GM18868 (cell line): Measurements from ENCODE around the gene HHIP.

Experiments used
- ATAC-seq: cut with Tn5 transposase; IDR thresholded peaks from one replicate; pipeline ENCODE4 v1.9.1; 2021; ENCODE audit warnings: mild to moderate bottlenecking, moderate library complexity; ENCODE audit not compliant: unreplicated experiment

Gene HHIP, protein sequence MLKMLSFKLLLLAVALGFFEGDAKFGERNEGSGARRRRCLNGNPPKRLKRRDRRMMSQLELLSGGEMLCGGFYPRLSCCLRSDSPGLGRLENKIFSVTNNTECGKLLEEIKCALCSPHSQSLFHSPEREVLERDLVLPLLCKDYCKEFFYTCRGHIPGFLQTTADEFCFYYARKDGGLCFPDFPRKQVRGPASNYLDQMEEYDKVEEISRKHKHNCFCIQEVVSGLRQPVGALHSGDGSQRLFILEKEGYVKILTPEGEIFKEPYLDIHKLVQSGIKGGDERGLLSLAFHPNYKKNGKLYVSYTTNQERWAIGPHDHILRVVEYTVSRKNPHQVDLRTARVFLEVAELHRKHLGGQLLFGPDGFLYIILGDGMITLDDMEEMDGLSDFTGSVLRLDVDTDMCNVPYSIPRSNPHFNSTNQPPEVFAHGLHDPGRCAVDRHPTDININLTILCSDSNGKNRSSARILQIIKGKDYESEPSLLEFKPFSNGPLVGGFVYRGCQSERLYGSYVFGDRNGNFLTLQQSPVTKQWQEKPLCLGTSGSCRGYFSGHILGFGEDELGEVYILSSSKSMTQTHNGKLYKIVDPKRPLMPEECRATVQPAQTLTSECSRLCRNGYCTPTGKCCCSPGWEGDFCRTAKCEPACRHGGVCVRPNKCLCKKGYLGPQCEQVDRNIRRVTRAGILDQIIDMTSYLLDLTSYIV

DNA sequence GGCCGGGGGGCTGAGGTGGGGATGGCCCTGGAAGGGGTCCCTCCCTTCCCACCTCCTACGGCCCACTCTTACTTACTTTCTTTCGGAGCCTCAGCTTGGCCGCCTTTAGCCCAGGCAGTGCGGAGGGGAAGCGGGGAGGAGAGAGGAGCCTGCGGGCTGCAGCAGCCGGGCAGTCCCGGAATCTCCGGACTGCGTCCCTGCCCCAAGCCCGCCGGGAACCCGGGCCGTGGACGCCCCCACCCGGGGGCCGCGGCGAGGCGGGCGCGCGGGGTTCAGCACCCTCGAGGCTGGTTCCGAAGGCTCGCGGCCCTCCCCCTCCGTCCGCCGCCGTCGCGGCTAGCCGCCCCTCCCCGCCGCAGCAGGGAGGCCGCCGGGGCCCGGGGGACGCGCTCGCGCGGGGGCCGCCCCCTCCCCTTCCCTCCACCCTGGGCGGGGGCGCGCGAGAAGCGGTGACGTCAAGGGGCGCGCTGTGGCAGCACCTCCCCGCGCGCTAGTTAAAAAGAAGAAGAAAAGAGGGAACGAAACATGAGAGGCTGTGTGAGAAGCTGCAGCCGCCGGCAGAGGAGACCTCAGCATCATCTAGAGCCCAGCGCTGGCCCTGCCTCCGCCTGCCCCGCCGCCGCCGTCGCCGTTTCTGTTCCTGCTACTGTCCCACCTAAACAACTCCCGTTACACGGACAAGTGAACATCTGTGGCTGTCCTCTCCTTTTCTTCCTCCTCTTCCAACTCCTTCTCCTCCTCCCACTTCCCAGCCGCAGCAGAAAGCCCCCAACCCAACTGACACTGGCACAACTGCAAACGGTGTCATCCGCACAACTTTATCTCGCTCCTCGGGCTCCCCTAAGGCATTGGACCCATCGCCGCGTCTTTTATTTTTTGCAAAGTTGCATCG, at the start of gene HHIP:
TSS of gene HHIP (plus strand) at position 526 of the 892 bp plus-strand sequence. CDS start 520 bp downstream, outside the sequence.
- peak; percentile 42 for ATAC-seq

DNA sequence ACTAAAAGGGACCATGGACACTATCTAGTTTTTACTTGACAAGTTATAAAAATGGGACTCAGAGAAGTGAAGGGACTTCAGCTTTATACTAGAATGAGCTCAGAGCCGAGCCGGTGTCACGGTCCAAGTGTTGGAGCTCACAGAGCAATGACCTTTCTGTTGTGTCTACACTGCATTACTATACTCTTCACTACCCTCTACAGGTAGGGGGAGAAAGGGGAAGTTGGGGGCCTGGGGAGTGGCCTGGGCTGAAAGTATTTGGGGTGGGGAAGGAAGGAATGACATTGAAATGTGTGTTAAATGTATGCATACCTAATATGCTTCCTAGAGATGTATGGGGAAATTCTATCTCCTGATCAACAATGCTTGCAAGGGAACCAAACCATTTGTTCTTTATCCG, 48.8 kb upstream of the HHIP start:
- ATAC-seq, result no peak

DNA sequence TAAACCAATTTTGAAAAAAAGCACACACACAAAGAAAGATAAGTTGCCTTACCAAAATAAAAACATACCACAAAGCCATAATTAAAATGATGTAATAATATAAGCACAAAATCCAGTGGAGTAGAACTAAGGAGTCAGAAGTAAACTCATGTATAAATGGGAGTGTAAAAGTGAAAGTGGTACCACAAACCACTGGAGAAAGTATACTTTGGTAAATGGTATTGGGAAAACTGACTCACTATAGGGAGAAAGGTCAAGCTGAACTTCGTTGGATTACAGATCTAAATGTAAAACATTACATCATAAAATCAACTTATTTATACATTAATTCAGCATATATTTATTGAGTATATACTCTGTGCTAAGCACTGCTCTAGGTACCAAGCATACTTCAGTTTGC, 46.3 kb upstream of the HHIP start:
- ATAC-seq, result no peak

DNA sequence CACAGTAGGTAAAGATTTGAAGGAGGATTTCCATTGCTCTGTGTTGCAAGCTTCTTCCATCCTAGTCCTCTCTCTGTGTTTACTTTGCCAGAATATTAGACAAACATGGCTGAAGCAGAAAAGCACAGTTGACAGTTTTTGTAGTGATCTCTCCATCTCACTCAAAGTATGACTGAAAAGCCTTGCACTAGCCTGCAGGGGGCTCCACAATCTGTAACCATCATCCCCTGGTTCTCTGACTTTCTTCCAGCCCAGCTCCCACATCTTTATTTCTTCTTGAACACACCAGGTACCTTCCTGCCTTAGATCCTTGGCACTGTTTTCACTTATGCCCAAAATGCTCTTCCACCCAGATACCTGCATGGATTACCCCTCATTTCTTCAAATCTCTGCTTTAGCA, 34.1 kb upstream of the HHIP start:
- peak; percentile 76 for ATAC-seq

DNA sequence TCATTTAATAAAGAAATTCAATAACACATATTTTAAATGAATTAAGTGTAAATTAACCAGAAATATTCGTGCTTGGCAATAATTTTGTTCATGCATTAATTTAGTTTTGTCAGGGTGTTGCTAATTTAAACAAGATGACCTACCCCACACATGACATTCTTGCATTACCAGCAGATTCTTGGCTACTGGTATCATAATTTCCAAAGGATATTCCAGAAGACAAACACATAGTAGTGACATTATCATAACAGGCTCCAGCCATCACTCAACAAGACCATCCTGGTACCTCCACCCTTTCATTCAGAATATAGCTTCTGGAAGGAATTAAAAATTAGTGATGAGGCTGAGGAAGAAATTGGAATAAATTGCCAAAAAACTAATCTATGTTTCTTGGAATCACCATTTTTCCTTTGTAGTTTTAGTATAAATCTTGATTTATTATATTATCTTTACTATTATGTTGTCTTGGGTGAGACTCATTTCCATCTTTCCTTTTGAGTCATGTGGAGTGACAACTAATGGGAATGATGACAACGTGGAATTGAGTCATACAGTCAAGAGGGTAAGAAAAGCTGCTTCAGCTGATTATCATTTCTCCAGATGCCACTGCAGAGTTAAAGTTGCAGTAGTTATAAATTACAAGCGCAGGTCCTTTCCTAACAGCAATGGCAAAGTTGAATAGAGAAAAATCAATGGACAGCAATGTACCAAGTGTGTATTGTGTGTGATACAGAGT, 30.9 kb upstream of the HHIP start:
- ATAC-seq, result no peak

DNA sequence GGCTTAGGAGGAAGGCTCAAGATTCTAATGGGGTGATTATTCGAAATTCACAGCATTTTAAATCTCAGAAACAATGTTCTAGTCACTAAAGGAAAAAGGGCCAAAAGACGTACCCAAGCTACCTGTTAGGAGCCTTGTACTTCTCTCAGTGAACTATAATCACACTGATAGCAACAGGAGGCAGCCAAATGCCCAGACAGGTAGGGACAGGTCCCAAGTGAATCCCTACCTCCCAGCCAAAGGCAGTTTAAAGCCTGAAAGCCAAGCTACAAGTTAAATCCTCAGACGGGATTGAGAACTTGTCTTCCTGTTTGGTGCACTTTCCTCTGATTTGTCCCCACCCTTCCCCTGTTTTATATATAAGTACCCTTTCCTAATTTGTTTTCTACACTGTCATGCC, 24.3 kb upstream of the HHIP start:
- no peak for ATAC-seq

DNA sequence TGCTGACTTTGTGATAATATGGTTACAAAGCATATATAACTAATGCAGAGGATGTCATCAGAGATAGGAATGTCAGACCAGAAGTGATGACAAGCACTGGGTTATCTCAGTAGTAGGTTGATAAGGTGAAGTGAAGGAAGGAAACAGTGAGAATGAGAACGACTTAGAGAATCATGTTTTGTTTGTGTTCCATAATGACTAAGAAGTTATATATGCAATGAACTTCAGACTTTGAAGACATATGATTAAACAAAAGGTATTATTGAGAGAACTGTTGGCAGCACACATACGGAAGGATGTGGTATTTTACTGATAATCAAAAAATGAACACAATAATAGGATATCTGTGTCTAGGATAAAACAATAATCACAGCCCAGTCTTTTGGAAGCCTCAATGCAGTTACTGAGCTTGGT, 18.3 kb upstream of the HHIP start:
- ATAC-seq, result no peak

DNA sequence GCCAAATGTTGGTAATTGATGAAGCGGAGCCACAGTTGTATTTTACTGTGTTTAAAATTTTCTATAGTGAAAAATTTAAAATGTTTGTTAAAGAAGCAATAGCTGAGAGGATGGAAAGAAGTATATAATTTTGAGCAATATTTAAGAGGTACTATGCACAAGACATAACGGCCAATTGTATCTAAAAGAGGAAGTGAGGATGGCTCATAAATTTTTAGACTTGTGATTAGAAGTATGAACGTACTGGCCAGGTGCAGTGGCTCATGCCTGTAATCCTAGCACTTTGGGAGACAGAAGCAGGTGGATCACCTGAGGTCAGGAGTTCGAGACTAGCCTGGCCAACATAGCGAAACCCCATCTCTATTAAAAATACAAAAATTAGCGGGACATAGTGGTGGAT, 12.7 kb upstream of the HHIP start:
- ATAC-seq, result no peak

DNA sequence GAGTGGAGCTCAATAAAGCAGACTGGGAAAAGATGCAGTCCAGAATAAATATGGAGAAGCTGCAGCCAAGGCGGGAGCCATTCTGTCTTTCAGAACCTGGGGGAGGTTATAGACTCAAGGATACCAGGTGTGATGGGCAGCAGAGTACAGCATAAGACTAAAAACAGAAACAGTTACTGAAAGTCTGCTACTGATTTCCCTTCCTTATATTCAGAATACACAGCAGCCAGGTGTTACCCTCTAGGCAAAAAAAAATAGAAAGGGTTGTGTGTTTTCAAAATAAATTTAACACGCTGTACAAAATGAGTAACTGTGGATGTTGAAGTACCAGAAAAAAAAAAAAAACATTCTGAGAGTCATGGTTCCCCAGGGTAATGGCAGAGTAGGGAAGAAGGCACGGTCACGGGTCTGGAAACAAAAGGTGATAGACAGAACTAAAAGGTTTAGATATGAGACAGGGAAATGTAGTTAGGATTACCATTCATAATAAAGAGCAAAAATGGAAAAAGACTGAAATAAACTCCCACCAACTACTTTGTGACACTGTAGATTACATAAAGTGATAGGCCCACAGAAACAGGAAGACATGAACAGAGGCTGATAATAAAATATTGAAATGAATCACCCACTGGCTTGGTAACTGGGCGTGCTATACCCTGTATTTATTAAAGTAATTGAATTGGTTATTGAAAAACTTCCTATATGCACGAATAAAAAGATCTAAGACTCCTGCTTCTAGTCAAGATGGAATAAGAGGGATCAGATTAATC, 10.8 kb upstream of the HHIP start:
- ATAC-seq, result peak; percentile 98

DNA sequence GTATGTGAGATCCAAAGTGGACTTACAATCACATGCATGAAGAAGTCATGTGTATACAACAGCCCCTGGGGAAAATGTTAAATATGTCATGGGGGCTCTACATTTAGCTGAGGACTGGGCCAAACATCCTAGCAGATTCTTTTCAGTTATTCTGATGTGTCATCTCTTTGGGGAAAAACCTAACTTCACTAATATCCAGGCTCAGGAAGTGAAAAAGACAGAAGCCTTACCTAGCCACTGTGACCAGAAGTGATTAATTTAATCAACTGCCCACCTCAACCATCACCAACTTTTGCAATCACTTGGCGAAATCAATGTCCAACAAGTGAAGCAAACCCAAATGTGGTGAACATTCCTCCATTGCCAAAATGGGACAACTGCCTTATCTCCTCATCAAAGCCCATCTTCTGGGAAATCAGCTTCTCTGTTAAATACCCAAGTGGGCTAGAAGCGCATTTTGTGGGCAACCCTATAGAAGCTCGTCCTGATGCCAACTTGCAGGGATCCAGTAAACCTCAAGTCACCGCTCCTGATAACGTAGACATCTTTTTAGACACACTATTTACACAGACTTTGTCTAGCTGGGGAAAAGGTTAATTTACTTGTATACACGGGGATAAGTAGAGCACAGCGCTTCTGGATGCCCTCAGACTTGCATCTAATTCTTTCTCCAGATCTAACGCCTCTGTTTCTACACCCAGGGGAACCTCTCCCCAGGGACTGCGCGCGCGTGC, 1.4 kb upstream of the HHIP start:
- ATAC-seq, result peak; percentile 36

DNA sequence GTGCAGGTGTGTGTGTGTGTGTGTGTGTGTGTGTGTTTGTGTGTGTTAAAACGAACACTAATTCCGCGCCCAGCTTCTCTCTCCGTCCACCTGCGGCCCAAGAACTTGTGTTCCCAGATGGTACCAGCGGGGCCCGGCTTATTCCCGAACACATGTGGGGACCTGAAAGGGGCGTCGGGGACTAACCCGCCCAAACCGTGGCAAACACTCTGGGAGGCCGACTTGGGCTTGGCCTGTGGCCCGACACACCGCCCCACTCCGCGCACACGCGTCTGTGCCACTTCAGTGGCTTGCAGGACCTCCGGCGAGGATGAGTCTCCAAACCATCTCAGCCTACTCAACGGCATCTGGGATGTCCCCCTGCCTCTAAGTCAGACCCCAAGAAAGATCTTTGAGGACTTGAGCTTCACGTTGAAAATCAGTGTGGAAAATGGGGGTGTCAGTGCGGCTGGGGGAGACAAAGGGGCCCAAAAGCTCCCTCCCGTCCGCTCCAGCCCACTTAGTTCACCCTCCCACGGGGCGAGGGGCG, 790 bp upstream of the HHIP start:
- no peak for ATAC-seq

DNA sequence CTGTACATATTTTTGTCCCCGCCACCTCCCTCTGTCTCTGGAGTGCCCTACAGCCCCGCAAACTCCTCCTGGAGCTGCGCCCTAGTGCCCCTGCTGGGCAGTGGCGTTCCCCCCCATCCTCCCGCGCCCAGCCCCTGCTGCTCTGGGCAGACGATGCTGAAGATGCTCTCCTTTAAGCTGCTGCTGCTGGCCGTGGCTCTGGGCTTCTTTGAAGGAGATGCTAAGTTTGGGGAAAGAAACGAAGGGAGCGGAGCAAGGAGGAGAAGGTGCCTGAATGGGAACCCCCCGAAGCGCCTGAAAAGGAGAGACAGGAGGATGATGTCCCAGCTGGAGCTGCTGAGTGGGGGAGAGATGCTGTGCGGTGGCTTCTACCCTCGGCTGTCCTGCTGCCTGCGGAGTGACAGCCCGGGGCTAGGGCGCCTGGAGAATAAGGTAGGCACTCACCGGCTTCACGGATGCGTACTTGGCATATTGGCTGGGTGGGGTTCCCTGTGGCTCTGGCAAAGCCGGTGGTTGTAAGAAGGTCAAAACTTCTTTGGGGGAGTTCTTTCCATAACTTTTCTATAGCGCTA, 653 bp downstream of the HHIP start:
- ATAC-seq, result no peak

DNA sequence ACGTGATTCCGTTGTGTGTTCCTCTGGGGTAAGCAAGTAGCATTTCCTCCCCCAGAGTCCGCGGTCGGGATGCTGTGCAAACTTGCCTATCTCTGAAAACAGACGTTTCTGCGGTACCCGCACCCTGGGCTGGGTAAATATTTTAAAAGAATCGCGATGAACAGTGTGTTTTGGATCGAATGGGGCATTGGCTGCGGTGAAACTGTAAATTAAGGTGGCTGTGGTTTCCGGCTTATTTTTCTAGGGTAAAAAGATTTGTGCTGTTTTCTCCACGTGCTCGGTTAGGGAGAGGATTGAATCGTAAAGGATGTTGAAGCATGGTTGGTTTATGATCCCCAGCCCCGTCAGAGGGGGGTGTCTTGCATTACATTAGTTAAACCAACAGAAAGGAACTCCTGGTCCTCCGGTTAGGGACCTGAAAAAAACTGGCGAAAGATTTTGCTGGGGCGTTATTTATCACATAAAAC, 1.2 kb downstream of the HHIP start:
- ATAC-seq, result no peak

DNA sequence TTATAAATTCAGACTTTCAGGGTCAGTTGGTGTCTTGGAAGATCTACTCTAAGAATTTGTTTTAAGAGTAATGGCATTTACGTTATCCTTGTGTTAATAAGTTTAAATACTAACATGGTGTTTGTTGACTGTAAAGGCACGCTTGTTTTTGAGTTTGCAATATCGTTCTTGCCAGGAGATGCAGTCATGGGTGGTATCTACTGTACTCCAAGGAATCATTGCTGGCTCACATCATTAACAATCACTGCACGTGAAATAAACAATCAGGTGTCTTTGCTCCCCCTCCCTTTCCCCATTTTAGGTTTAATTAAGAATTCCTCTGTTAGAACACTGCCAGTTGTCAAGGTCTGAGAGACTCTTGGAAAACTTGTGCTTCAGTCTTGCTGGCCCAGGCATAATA, 1.6 kb downstream of the HHIP start:
- ATAC-seq, result no peak

DNA sequence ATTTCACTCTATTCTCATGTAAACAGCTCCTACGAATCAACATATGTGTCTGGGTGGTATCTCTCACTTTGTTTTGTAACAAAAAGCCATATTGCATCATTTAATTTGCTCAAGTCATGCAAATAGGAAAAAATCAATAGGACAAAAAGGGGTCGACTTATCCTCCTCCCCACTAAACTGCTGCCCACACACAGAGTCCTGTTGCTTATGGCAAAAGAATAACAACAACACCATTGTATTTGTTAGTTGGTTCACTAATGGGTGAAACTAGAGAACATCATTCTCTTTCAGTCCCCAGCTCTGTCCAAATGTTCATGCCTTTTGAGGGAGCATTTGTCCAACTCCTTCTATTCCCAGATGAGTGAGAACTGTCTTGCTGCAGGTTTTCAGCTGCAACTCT, 2.1 kb downstream of the HHIP start:
- ATAC-seq, result no peak

DNA sequence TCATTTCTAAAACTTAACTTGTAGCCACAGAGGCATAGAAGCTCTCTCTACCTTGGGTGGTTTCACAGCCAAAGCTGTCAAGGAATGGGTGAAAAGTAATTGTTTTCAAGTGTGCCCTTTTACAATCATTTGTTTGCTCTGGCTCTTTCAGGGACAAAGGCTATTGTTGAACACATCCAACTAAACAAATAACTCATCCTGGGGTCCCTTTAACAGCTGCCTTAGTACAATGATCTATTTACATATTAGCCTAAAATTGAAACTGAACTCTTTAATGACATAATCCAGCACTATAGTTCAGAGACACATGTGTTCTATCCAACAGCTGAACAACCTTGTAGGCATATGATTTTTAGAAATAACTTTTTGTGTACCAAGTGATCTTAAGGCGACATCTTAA, 3.7 kb downstream of the HHIP start:
- no peak for ATAC-seq

DNA sequence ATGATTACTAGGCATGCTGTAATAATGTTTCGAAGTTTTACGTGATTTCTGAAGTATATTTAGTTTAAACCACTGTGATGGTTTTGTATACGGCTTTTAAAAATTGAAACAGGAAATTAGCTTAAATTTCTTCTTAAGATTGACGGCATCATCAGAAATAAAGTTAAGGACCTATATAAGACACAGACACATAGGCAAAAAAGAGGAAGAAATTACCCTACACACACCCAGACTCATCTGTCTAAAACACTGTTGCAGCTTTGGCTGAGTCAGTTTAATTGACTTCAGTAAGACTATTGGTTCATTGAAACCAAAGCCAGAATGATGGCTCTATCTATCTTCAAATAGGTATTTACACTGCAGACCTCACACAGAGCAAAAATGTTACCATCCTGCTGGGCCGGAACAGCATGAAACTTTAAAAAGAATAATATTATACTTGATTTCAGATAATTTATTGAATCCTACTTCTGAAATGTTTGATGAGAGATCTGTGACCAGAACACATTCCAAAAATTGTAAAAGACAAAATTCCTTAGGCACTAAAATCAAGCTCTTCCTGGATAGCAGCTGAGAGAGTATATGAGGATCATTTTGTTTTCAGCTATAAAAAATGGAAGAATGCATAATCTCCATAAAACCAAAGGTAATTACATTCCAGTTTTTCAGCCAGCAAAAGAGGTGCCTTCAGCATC, 4.5 kb downstream of the HHIP start:
- no peak for ATAC-seq
